Gastroesophageal sphincter (tissue), 3 donors: ENCODE data around the gene UMOD.

Experiments used
- CTCF ChIP-seq, 4 experiments: fragments of 200-600 bp in 2 of 4; fragments of 450-650 bp in 2 of 4; sonication (generic) in 1 of 4; IDR thresholded peaks; one replicate each; pipeline ENCODE4 v1.5.1; 2017 to 2019; ENCODE audit warnings: antibody characterized with exemption in 4 of 4, mild to moderate bottlenecking in 2 of 4, moderate library complexity in 2 of 4
- EP300 ChIP-seq: sonication (generic); formaldehyde crosslinking; IDR thresholded peaks from one replicate; pipeline ENCODE4 v1.6.1; 2017; ENCODE audit warnings: antibody characterized with exemption, mild to moderate bottlenecking
- POLR2A ChIP-seq, 2 donors: fragments of 450-650 bp; IDR thresholded peaks; one replicate each; pipeline ENCODE4 v1.6.1; 2017; ENCODE audit warnings: antibody characterized with exemption in 2 of 2, mild to moderate bottlenecking in 2 of 2, moderate library complexity in 1 of 2
- POLR2AphosphoS5 ChIP-seq: sonication (generic); formaldehyde crosslinking; IDR thresholded peaks from one replicate; pipeline ENCODE4 v1.6.1; 2017; ENCODE audit warnings: antibody characterized with exemption

GRCh38 chr16:20347666-20348364 is 4.7 kb downstream of the UMOD start:
- TF ChIP-seq POLR2A (IDR thresholded peaks at IDR 0.05) (no peak), CTCF (IDR thresholded peaks at IDR 0.05) (no peak), EP300 (no peak), POLR2AphosphoS5 (no peak)
